GM13977 (cell line): ENCODE data around the gene KIAA0825.

Source experiments
- DNase-seq: peaks from one replicate; pipeline ENCODE4 v3.0.0; 2012; ENCODE audit warnings: low spot score
- CTCF ChIP-seq: IDR thresholded peaks from 2 replicates; pipeline ENCODE4 v1.5.1; 2012; ENCODE audit warnings: mild to moderate bottlenecking, control low read depth; ENCODE audit not compliant: insufficient read depth; ENCODE audit errors: extremely low read depth, missing control alignments
- in situ Hi-C: fragments of 300-500 bp; cut with MboI; formaldehyde crosslinking; loops from one replicate; pipeline ENCODE4 v1.12.0; 2022; ENCODE audit warnings: low sequenced_read_pairs, low pct_unique_long_range_greater_than_20kb, mixed read lengths, inconsistent platforms; ENCODE audit not compliant: unreplicated experiment

KIAA0825 gene

GRCh38 chr5:94498199-94498598 lies 120.2 kb downstream of the KIAA0825 start:
- TF ChIP-seq CTCF = no peak
- no peak for DNase-seq
- in situ Hi-C loops = no loop called here

GRCh38 chr5:94485067-94485466 lies 133.3 kb downstream of the KIAA0825 start:
- TF ChIP-seq CTCF = no peak
- DNase-seq = no peak
- in situ Hi-C loops = no loop called here

- no peak for DNase-seq
- TF ChIP-seq CTCF = no peak
- in situ Hi-C loops = no loop called here
Observed at GRCh38 chr5:94481059-94481458, 137.3 kb downstream of the KIAA0825 start.

GRCh38 chr5:94480486-94480885 lies 137.9 kb downstream of the KIAA0825 start:
- TF ChIP-seq CTCF = no peak
- in situ Hi-C loops = no loop called here
- no peak for DNase-seq

GRCh38 chr5:94473936-94474335 lies 144.5 kb downstream of the KIAA0825 start:
- no peak for DNase-seq
- in situ Hi-C loops = no loop called here
- TF ChIP-seq CTCF = no peak

GRCh38 chr5:94471521-94471920 lies 146.9 kb downstream of the KIAA0825 start:
- DNase-seq = no peak
- in situ Hi-C loops = no loop called here
- no peak for TF ChIP-seq CTCF

- in situ Hi-C loops = no loop called here
- TF ChIP-seq CTCF = no peak
- DNase-seq = no peak
Observed at GRCh38 chr5:94470802-94471201, 147.6 kb downstream of the KIAA0825 start.
